NCI-H526 treated with DMSO at 0.1 percent for 48 hours (cell line): ENCODE results near the gene ANXA10.
"Not testable (repeated sequence)": the region's sequence is repeated elsewhere in the genome, so short reads cannot be mapped to it uniquely, and the experiment has no call there.

Experiments used
- DNase-seq: peaks from one replicate; lab custom pipeline; 2025; lab: John Stamatoyannopoulos, UW

ANXA10 gene, protein sequence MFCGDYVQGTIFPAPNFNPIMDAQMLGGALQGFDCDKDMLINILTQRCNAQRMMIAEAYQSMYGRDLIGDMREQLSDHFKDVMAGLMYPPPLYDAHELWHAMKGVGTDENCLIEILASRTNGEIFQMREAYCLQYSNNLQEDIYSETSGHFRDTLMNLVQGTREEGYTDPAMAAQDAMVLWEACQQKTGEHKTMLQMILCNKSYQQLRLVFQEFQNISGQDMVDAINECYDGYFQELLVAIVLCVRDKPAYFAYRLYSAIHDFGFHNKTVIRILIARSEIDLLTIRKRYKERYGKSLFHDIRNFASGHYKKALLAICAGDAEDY

DNA sequence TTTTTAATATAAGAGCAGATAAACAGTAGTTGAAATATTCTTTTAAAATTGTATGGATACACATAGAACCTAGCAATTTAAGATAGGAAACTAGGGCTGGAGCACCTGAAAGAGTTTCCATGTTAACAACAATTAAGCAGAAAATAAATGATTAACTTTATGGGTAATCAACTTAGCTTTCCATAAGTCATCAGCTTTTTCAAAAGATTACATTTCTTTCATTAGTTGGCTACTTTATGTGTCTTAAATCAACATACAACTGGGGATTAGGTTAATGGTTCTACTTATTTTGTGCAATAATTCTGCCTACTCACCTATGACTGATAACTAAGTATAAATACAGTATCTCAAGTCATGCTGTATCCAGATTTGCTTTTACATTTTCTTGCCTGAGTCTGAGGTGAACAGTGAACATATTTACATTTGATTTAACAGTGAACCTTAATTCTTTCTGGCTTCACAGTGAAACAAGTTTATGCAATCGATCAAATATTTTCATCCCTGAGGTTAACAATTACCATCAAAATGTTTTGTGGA is at the start of gene ANXA10:
ANXA10 (plus strand) TSS at position 362 of the 537 bp plus-strand sequence; CDS start at position 526, 164 bp downstream.
- DNase-seq = no peak

DNA sequence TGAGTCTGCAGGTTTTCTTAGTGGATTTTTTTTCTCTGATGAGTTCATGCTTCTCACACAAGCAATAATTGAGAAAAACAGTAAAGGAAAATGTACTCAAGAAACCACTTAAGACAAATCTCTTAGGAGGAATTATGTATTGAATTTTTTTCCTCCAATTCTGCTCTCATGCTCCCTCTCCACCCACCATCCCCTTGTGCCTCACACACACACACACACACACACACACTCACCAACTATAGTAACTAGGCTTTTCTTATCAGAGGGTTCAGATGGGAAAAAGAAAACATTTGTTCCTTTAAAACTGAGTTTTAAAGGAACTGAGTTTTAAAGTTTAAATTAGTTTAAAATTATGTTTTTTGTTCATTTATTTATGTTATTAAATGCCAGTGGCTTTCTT is 47.0 kb upstream of the ANXA10 start:
- no peak for DNase-seq

DNA sequence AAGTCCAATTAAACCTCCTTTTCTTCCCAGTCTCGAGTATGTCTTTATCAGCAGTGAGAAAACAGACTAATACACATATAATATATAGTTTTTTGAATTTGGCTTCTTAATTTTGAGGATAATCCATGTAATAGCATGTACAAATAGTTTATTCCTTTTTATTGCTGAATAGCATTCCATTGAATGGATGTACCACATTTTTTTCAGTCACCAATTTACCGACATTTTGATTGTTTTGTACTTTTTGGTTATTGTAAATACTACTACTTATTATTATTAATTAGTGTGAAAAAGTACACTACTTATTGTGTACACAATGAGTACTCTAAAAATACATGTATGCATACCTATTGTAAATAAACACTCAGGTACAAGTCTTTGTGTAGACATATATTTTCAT is 42.3 kb upstream of the ANXA10 start:
- no peak for DNase-seq

DNA sequence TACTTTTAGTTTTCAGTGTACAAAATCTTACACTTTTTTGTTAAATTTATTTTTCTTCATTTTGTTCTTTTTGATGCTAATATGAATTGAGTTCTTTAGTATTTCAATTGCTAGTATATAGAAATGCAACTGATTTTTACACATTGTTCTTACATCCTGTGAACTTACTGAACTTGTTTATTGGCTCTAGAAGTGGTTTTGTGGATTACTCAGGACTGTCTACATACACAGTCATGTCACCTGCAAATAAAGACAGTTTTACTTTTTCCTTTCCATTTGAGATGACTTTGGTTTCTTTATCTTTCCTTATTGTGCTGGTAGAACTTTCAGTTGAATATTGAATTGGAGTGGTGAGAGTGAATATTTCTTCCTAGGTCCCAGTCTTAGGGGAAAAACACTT is 40.8 kb upstream of the ANXA10 start:
- no peak for DNase-seq

DNA sequence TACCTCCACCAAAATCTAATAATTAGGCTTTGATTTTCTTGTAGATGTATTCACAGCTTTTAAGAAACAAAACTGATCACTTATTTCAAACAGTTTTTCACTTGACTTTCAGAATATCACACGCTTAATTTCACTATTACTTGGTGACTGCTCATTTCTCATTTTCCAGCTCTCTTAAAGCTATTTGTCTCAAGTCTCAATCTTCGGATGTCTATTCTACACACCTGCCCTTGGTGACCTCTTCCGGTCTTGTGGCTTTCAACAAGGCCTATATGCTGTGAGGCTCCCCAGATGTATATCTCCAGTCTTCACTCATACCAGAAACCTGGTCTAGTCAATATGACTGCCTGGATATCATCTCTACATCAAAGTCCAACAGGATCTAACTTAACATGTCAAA is 34.9 kb upstream of the ANXA10 start:
- no peak for DNase-seq

DNA sequence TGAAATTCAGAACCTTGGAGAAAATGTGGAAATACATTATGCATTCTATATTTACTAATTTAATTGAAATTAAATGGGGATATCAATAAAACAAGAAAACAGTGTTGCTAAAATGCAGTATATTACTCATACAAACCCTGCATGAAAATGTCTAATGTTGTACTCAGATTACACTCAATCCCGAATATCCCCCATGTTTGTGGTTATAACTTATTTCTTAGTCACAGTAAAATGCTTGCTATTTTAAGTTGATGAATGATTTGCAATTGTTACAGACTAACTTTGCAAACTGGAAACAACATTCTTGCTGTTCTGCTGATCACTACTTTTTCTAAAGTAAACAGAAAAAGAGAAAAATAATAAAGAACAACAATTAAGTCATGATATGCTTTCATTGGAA is 33.1 kb upstream of the ANXA10 start:
- no peak for DNase-seq

DNA sequence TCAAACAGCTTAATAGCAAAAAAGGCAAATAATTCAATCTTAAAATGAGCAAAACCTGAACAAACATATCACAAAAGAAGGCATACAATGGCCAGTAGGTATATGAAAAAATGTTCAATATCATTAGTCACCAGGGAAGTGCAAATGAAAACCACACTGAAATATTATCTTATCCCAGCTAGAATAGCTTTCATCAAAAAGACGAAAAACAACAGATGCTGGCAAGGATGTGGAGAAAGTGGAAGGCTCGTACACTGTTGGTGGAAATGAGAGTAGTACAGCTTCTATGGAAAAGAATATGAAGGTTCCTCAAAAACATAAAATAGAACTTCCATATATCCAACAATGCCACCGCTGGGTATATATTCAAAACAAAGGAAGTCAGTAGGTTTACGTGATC is 29.3 kb upstream of the ANXA10 start:
- no peak for DNase-seq

DNA sequence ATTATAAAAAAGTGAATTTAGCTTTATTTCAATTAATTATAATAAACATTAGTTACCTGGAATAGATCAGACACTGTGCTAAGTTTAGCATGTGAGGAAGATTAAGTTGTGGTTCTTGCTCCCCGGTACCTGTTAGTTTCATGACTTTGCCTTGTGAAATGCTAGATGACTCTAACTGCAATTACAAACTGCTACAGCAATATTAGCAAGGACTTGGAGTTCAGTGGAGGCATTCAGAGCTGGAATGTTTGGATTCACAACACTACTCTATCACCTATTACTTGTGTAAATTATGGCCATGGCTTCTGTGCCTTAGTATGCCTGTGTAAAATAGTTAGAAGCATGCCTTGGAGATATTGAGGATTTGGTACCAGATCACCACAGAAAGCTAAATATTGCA is 21.4 kb upstream of the ANXA10 start:
- DNase-seq = no peak

DNA sequence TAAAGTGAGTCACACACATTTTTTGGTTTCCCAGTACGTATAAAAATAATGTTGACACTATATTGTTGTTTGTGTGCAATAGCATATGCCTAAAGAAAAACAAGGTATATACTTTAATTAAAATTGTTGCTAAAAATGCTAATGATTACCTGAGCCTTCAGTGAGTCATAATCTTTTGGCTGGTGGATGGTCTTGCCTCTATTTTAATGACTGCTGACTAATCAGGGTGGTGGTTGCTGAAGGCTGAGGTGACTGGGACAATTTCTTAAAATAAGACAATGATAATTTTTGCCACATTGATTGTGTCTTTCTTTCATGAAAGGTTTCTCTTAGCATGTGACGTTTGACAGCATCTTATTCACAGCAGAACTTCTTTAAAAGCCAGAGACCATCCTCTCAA is 21.0 kb upstream of the ANXA10 start:
- DNase-seq = no peak

DNA sequence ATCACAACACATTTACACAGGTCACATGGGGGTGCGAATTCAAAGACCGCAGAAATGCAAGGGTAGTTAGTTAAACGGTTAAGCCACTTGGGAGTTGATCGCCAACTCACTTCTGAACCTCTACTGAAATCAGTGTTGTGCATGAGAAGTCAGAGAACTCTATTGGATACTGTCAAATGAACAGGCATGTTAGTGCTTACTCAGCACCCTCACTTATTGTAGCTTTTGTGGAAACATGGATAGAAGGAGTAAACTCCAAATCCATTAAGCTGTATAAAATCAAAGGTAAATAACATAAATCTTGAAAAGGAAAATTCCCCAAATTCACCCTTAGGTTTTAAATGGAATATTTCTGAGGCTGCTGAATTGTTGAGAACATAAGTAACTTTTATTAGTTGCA is 17.5 kb upstream of the ANXA10 start:
- DNase-seq = no peak

DNA sequence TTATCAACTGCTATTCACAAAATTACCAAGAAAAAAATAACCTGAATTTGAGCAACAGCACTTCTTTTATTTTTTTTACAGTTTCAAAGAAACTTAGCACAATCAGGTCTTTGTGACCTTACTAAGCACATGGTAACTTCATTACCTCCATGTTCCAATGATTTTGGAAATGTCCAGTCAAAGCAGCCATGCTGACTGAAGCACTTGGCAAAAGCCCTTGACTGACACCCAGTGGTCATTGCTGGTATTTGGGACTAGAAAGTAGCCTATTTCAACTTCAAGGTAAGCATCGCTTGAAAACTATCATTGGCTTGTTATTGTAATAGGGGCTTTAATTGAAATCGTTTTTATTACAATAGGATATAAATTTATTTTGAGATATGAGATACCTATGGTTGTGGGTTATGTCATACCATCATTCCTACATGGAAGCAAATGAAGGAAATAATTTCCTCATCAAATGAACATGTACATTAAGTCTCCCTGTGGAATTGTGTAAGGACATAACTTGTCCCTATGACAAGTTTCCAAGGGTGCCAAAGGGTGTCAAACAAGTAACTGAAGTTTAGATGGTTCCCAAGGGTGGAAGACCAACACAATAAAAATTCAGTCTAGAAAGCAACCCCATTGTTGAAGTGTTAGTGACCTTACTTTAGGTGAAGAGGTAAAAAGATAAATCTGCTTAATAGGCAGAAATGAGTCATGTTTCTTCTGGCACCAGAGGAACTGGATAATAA is 15.2 kb upstream of the ANXA10 start:
- peak; percentile 34 for DNase-seq

DNA sequence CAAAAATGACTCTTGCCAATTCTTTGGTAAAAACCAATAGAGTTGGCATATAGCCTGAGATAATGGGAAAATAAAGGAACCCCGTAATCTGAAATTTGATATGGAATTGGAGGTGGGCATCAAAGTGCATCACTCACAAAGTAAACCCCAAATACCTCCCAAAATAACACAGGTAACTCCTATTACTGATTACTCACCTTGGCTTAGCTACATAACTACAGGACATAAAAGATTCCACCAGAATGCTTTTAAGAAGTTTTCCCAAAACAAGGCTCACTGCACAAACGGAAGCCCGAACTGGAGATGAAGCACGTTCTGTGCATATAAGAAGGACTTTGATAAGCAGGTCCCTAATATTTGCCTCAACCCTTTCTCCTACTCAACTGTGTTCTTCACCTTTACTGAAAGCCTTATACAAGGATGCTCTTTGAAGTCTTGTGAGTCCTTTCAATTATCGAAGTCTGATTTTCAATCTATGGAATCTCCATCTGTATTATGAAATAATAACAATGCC is 14.6 kb upstream of the ANXA10 start:
- no peak for DNase-seq

DNA sequence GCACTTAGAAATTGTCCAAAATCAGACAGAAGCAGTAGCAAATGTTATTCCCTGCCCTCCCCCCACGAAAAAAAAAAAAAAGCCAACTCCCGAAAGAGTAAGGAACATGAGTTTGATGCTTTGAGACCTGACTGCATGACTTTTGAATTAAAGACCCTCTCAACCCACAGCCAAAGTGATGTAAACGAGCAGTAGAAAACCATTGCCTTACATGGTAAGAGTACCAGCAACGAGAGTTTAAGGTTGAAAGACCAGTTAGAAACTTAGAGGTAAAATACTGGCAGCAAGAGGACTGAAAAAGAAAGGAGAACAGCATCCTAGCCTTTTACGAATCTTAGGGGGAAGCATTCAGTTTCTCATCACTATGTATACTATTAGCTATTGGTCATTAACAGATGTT is 10.0 kb upstream of the ANXA10 start:
- no peak for DNase-seq

DNA sequence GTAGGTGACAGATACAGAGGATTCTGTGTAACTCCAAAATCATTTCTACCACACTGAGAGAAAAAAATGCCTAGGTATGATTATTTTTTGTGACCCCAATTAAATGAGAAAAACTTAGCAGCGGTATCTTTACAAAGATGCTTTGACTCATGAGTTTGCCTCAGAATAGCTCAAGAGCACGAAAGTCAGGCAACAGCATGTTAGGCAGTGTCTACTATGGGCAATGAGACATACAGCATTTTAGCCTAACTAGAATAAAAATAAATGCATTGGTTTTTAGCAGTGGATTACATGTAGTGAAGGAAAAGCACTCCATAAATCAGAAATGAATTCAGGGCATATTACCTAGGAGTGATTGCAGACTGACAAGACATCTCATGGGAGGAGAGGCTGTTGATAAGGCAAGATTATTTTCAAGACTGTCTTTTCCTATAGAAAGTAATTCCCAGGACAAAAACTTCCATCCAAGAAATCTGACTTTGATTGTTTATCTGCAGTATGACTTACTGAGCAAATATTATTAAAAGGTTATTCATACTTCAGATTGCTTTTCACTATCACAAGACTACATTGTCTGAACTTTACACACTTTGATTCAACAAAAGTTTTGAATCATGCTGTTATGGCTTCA is 3.6 kb downstream of the ANXA10 start:
- DNase-seq = no peak

DNA sequence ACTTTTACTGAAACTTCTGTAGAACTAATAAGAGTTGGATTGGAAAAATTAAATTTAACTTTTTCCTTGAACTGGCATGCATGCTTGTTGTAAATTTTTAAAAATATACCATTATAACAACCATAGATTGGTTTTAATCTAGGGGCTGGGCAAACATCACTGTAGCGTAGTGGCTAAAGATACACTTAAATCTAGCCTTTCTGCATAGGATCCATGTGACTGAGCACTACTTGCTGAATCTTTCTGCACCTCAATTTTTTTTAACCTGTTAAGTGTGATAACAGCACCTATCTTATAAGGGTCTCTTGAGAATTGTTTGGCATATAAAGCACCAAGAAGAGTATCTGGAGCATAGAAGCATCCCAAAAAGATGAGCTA is 4.1 kb downstream of the ANXA10 start:
- no peak for DNase-seq

DNA sequence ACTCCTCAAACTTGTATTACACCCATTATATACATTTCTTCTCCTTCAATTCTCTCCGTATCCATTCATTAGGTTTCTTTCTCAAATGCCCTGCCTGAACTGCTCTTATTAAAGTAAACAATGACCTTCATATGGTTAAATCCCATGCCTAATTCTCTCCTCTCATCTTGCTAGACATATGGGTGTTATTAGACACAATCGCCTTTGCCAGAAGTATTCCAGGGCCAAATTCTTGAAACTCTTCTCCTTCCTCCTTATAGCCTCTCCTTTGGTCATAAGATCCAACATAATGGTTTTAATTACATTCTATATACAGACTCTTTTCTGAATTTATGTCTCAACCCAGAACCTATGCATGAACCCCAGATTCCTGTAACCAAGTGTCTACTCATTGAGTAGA is 4.8 kb downstream of the ANXA10 start:
- no peak for DNase-seq

DNA sequence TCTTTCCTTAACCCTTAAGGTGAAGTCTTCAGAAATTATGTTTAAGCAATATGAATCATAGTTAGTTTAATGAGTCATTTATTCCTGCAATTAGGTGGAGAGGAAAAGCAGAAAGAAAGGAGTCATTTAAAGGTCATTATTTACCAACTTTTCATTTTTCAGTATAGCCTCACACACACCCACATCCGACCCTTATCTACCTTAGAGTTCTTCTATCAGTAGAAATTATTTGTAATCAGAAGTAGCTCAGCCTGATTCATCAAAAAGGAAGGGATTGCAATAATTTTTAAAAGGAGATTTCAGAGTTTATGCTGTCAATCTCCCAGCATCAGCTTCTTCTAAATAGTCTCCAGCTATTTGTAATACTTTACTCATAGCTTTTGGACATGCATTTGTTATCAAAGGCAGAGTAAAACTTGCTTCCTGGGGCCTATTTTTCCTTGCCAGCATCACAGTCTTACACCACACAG is 5.9 kb downstream of the ANXA10 start:
- no peak for DNase-seq

DNA sequence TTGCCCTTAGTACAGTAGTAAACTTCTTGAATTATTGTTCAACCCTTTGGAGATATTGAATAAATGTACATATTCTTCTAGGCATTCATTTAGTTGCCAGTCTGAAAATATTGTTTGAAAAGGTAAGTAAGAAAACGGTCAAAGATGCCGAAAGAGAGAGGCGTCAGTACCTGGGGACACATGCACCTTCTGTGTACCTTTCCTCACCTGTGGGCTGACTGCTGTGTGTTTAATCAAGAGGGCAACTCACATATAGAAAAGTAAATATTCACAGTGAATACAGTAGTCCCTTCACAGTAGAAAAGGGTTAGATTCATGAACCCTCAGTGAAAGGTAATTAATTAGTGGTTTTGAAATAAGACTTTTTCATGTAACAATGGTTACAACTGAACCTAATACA is 6.9 kb downstream of the ANXA10 start:
- DNase-seq = no peak

DNA sequence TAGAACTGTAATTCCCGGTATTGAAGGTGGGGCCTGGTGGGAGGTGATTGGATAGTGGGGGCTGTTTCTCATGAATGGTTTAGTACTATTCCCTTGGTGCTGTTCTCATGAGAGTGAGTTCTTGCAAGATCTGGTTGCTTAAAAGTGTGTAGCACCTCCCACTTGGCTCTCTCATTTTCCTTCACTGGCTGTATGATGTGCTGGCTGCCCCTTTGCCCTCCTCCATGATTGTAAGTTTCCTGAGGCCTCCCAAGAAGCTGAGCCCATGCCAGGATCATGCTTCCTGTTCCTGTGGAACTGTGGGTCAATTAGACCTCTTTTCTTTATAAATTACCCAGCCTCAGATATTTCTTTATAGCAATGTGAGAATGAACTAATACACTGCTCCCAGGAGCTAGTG is 8.7 kb downstream of the ANXA10 start:
- no peak for DNase-seq

DNA sequence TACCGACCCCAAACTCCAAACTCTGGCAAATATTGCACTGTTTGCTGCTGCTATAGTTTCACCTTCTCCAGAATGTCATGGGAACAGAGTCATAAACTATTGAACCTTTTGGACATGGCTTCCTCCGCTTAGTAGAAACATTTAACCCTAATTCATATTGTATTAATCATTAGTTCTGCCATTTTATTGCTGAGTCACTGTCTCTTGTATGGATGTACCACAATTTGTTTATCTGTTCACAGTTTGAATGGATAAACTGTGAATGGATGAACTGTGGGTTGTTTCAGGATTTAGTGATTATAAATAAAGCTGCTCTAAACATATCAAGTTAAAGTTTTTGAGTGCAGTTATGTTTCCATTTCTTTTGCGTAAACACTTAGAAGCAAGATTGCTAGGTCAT is 10.1 kb downstream of the ANXA10 start:
- no peak for DNase-seq

DNA sequence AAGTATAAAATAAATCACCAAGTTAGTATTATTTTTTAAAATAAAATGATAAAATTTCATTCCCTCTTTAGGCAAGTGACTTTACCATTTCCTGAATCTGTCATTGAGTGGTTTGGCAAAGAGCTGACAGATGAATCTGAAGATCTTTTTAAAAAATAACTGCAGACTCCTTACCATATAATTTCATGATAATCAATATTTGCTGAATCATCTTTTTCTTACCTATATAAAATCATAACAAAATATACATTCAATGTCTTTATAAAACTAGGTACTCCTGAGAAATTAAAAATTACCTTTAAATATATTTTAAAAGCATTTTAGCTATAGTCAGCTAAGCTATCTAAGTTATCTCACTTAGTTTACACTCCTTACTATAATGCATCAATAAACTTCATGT is 17.2 kb downstream of the ANXA10 start:
- DNase-seq = no peak

DNA sequence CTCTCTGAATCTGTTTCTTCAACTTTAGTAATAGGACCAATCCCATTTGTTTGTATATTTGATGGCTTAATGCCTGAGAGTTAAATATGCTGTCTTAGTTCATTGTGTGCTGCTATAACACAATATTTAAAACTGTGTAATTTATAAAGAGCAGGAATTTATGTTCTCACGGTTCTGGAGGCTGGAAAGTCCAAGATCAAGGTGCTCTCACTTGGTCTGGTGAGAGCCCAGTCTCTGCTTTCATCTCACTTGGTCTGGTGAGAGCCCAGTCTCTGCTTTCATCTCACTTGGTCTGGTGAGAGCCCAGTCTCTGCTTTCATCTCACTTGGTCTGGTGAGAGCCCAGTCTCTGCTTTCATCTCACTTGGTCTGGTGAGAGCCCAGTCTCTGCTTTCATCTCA is 20.7 kb downstream of the ANXA10 start:
- DNase-seq = not testable (repeated sequence)
